MCF 10A (cell line): ENCODE data around the gene FLRT2. TPM values are rescaled to one million over a fixed set of nuclear protein-coding genes. Genes with fewer than 3 reads are reported as not detected.

Source experiments
- BruUV-seq: library from RNA; stranded (reverse); fragments of 400-500 nt; replicated peaks from 2 replicates; lab custom pipeline; 2021; lab: Mats Ljungman, UMichigan
- CTCF ChIA-PET: fragments of 300-600 bp; sonication (Branson Sonifier 250); formaldehyde crosslinking; extraction: SDS; loops from one replicate; lab custom pipeline; 2021; ENCODE audit warnings: antibody characterized with exemption, inconsistent platforms; lab: Yijun Ruan, JAX
- POLR2A ChIA-PET: fragments of 300-600, 350-650 bp; sonication (Branson Sonifier 250); formaldehyde crosslinking; extraction: SDS; loops from one replicate; lab custom pipeline; 2020; ENCODE audit warnings: antibody characterized with exemption, inconsistent platforms; lab: Yijun Ruan, JAX
- DNase-seq: peaks from one replicate; pipeline ENCODE4 v3.0.0-alpha.2; 2018; ENCODE audit not compliant: unreplicated experiment
- H3K27ac Mint-ChIP-seq: one replicate; pipeline ENCODE4 v1.8.0; 2022; ENCODE audit warnings: mild to moderate bottlenecking, low read depth, mixed read lengths; ENCODE audit not compliant: unreplicated experiment
- H3K27me3 Mint-ChIP-seq: one replicate; pipeline ENCODE4 v1.8.0; 2022; ENCODE audit warnings: mixed read lengths; ENCODE audit not compliant: insufficient read depth, unreplicated experiment
- H3K36me3 Mint-ChIP-seq: one replicate; pipeline ENCODE4 v1.8.0; 2022; ENCODE audit warnings: mild to moderate bottlenecking, moderate library complexity, mixed read lengths; ENCODE audit not compliant: insufficient read depth, unreplicated experiment
- H3K4me1 Mint-ChIP-seq: one replicate; pipeline ENCODE4 v1.8.0; 2022; ENCODE audit warnings: mixed read lengths; ENCODE audit not compliant: insufficient read depth, unreplicated experiment
- H3K4me3 Mint-ChIP-seq: one replicate; pipeline ENCODE4 v1.8.0; 2022; ENCODE audit warnings: mild to moderate bottlenecking, moderate library complexity, mixed read lengths; ENCODE audit not compliant: unreplicated experiment
- H3K9me3 Mint-ChIP-seq: one replicate; pipeline ENCODE4 v1.8.0; 2022; ENCODE audit warnings: mixed read lengths; ENCODE audit not compliant: unreplicated experiment
- CTCF ChIP-seq: fragments of 200-600 bp; IDR thresholded peaks from one replicate; pipeline ENCODE4 v1.8.0; 2022; ENCODE audit warnings: antibody characterized with exemption, mild to moderate bottlenecking; ENCODE audit not compliant: unreplicated experiment
- intact Hi-C: fragments of 100-400 bp; cut with micrococcal nuclease; formaldehyde crosslinking; loops from 2 replicates; pipeline ENCODE4 v1.14.1; 2022
- total RNA-seq: library from RNA; stranded (reverse); gene quantifications from 2 replicates; pipeline ENCODE4 v1.2.3, GENCODE V29; 2022

The FLRT2 gene
- total RNA-seq, 1 experiment from 2014 or later: 153 TPM

- no TSS peak for BruUV-seq
- DNase-seq: no peak
- POLR2A ChIA-PET: interaction anchor here (0.7 to 2.3 kb wide), 2 partner anchors 12 to 33 kb away, joined by 3 to 9 read pairs; no protein-coding TSS in a partner anchor
- Mint-ChIP-seq H3K27me3 (no peaks in the 10 kb centered on the region), H3K4me1 (peaks cover 10% of the 10 kb centered on the region), H3K36me3 (peaks cover 5% of the 10 kb centered on the region), H3K9me3 (no peaks in the 10 kb centered on the region), H3K27ac (no peak overlapping the region), H3K4me3 (no peak overlapping the region)
- CTCF ChIA-PET: interaction anchor here (1.1 kb wide), 1 partner anchor 13 kb away, joined by 3 read pairs; no protein-coding TSS in a partner anchor
- TF ChIP-seq CTCF: no peak
- intact Hi-C loops: no loop called here
Observed at GRCh38 chr14:85574853-85575616, 45.1 kb downstream of the FLRT2 start.

- H3K36me3 Mint-ChIP-seq: peaks cover 5% of the 10 kb centered on the region
- H3K27me3 Mint-ChIP-seq: no peaks in the 10 kb centered on the region
- BruUV-seq: no TSS peak
- no peak overlapping the region for H3K4me3 Mint-ChIP-seq
- peaks cover 10% of the 10 kb centered on the region for H3K4me1 Mint-ChIP-seq
- no peaks in the 10 kb centered on the region for H3K9me3 Mint-ChIP-seq
- ChIA-PET CTCF (interaction anchor here (1.1 kb wide), 1 partner anchor 13 kb away, joined by 3 read pairs; no protein-coding TSS in a partner anchor), POLR2A (interaction anchor here (0.7 to 2.3 kb wide), 4 partner anchors 8 to 33 kb away, joined by 3 to 9 read pairs (median 3); no protein-coding TSS in a partner anchor)
- no peak for DNase-seq
- H3K27ac Mint-ChIP-seq: no peak overlapping the region
- intact Hi-C loops: no loop called here
- no peak for TF ChIP-seq CTCF
Observed at GRCh38 chr14:85575617-85575898, 45.6 kb downstream of the FLRT2 start.

- H3K27me3 Mint-ChIP-seq: no peaks in the 10 kb centered on the region
- BruUV-seq: no TSS peak
- no peak overlapping the region for H3K27ac Mint-ChIP-seq
- no peak overlapping the region for H3K4me3 Mint-ChIP-seq
- H3K9me3 Mint-ChIP-seq: no peaks in the 10 kb centered on the region
- DNase-seq: no peak
- ChIA-PET POLR2A (interaction anchor here (0.9 to 2.3 kb wide), 3 partner anchors 9 to 11 kb away, joined by 3 to 9 read pairs (median 3); no protein-coding TSS in a partner anchor), CTCF (interaction anchor here (1.1 kb wide), 1 partner anchor 12 kb away, joined by 3 read pairs; no protein-coding TSS in a partner anchor)
- TF ChIP-seq CTCF: no peak
- H3K4me1 Mint-ChIP-seq: peaks cover 10% of the 10 kb centered on the region
- H3K36me3 Mint-ChIP-seq: peaks cover 5% of the 10 kb centered on the region
- intact Hi-C loops: no loop called here
Observed at GRCh38 chr14:85576218-85576617, 46.3 kb downstream of the FLRT2 start.

GRCh38 chr14:85576848-85577542 is 47.1 kb downstream of the FLRT2 start:
- Mint-ChIP-seq H3K27ac (no peak overlapping the region), H3K27me3 (no peaks in the 10 kb centered on the region), H3K9me3 (no peaks in the 10 kb centered on the region), H3K4me1 (peaks cover 14% of the 10 kb centered on the region), H3K4me3 (no peak overlapping the region), H3K36me3 (peaks cover 5% of the 10 kb centered on the region)
- intact Hi-C loops: no loop called here
- ChIA-PET CTCF (no interaction called here), POLR2A (interaction anchor here (1.4 to 2.3 kb wide), 2 partner anchors 10 kb away, joined by 3 to 9 read pairs; no protein-coding TSS in a partner anchor)
- DNase-seq: no peak
- no peak for TF ChIP-seq CTCF
- no TSS peak for BruUV-seq
